HepG2 (cell line): ENCODE data around the gene DNAJC5. TPM values are rescaled to one million over a fixed set of nuclear protein-coding genes. Genes with fewer than 3 reads are reported as not detected.

Experiments used
- ATAC-seq: fragments of 200-7000 bp; cut with Tn5 transposase; 3 replicates; pipeline ENCODE4 v1.9.1; 2020; ENCODE audit warnings: mild to moderate bottlenecking, moderate library complexity
- BruUV-seq: library from RNA; stranded (reverse); fragments of 400-500 nt; replicated peaks from 2 replicates; lab custom pipeline; 2021; lab: Mats Ljungman, UMichigan
- CTCF ChIA-PET: fragments of 300-600 bp; formaldehyde crosslinking; extraction: SDS; loops from one replicate; lab custom pipeline; 2021; ENCODE audit warnings: low total read pairs, inconsistent platforms, low intra/inter-chr PET ratio; lab: Yijun Ruan, JAX
- POLR2A ChIA-PET: fragments of 350-600 bp; sonication (Branson Sonifier 250); formaldehyde crosslinking; loops from one replicate; lab custom pipeline; 2020; ENCODE audit warnings: antibody characterized with exemption, inconsistent platforms; lab: Yijun Ruan, JAX
- DNase-seq: peaks from one replicate; pipeline ENCODE4 v3.0.0-alpha.2; 2015; ENCODE audit warnings: low spot score
- FAIRE-seq: peaks from 3 replicates; lab custom pipeline; 2011; peaks lifted over from hg19 to GRCh38; lab: Jason Lieb, UNC
- H2AFZ ChIP-seq: one replicate; pipeline ENCODE4 v1.6.1; 2011; ENCODE audit warnings: low read length, inconsistent platforms
- H3K27ac ChIP-seq: fragments of 300-600 bp; 3 replicates; pipeline ENCODE4 v1.8.0; 2011; ENCODE audit warnings: mixed run types, mild to moderate bottlenecking, mixed read lengths, low read length, inconsistent platforms; ENCODE audit not compliant: insufficient read depth; ENCODE audit errors: extremely low read length
- H3K27me3 ChIP-seq, 2 experiments: fragments of 200-600 bp in 1 of 2; 2 replicates in 1 of 2; 3 replicates in 1 of 2; pipeline versions ENCODE4 v1.6.0 to v1.8.0; 2011; ENCODE audit warnings: low read length in 2 of 2, mild to moderate bottlenecking in 2 of 2, moderate library complexity in 2 of 2, inconsistent platforms in 1 of 2; ENCODE audit not compliant: insufficient read depth in 2 of 2, control insufficient read depth in 1 of 2
- H3K36me3 ChIP-seq, 2 experiments: fragments of 200-600 bp in 1 of 2; replicated peaks in 1 of 2; 2 replicates in 1 of 2; 3 replicates in 1 of 2; pipeline versions ENCODE4 v1.5.1 to v1.8.0; 2011; ENCODE audit warnings: low read length in 2 of 2, inconsistent platforms in 1 of 2; ENCODE audit not compliant: insufficient read depth in 2 of 2, control insufficient read depth in 1 of 2
- H3K4me1 ChIP-seq: 2 replicates; pipeline ENCODE4 v1.5.1; 2012; ENCODE audit warnings: low read length, inconsistent platforms; ENCODE audit not compliant: insufficient read depth
- H3K4me2 ChIP-seq: 2 replicates; pipeline ENCODE4 v1.6.0; 2011; ENCODE audit warnings: low read depth, low read length, inconsistent platforms
- H3K4me3 ChIP-seq, 3 experiments: fragments of 200-600 bp in 1 of 3; sonication (generic), shearing (Covaris generic) in 1 of 3; replicated peaks in 1 of 3; 2 replicates each; pipeline ENCODE4 v1.5.1; 2011 to 2016; ENCODE audit warnings: low read length in 3 of 3, inconsistent platforms in 2 of 3, low read depth in 2 of 3, mild to moderate bottlenecking in 2 of 3, control low read depth in 1 of 3, mixed read lengths in 1 of 3; ENCODE audit not compliant: insufficient read depth in 1 of 3
- H3K79me2 ChIP-seq: one replicate; pipeline ENCODE4 v1.6.1; 2011; ENCODE audit warnings: low read length, inconsistent platforms; ENCODE audit not compliant: insufficient read depth
- H3K9ac ChIP-seq: 2 replicates; pipeline ENCODE4 v1.6.0; 2011; ENCODE audit warnings: mild to moderate bottlenecking, low read depth, low read length, inconsistent platforms; ENCODE audit not compliant: insufficient read depth
- H3K9me3 ChIP-seq: 2 replicates; pipeline ENCODE4 v1.5.1; 2012; ENCODE audit warnings: mild to moderate bottlenecking, low read length
- H4K20me1 ChIP-seq: 2 replicates; pipeline ENCODE4 v1.6.0; 2011; ENCODE audit warnings: inconsistent platforms, mild to moderate bottlenecking, low read length, moderate library complexity; ENCODE audit not compliant: insufficient read depth
- AGO2 ChIP-seq: fragments of 200-400 bp; formaldehyde crosslinking; optimal IDR thresholded peaks from 2 replicates; pipeline ENCODE3; 2017; ENCODE audit warnings: mild to moderate bottlenecking, low read depth, low read length, moderate library complexity
- BCL6 ChIP-seq: IDR thresholded peaks from 2 replicates; pipeline ENCODE4 v1.6.1; 2016; ENCODE audit warnings: missing genetic modification reagents, missing compliant biosample characterization
- CHD4 ChIP-seq: fragments of 200-600 bp; sonication (generic); IDR thresholded peaks from 2 replicates; pipeline ENCODE4 v1.7.0; 2017; ENCODE audit warnings: mild to moderate bottlenecking, low read length, borderline replicate concordance
- FOXO1 ChIP-seq: sonication (generic); formaldehyde crosslinking; IDR thresholded peaks from 2 replicates; pipeline ENCODE4 v1.4.0; 2020; ENCODE audit warnings: missing genetic modification reagents
- MED8 ChIP-seq: sonication (generic); formaldehyde crosslinking; IDR thresholded peaks from 2 replicates; pipeline ENCODE4 v1.8.1; 2023; ENCODE audit warnings: mild to moderate bottlenecking, missing genetic modification reagents; ENCODE audit not compliant: insufficient replicate concordance
- MIER2 ChIP-seq: IDR thresholded peaks from 2 replicates; pipeline ENCODE4 v1.6.1; 2016; ENCODE audit warnings: missing biosample characterization, missing genetic modification reagents
- MYNN ChIP-seq: sonication (generic); formaldehyde crosslinking; IDR thresholded peaks from 2 replicates; pipeline ENCODE4 v1.4.0; 2020; ENCODE audit warnings: mild to moderate bottlenecking, low read depth, missing genetic modification reagents
- NFYC ChIP-seq: IDR thresholded peaks from 2 replicates; pipeline ENCODE4 v1.6.1; 2016; ENCODE audit warnings: missing genetic modification reagents, missing compliant biosample characterization
- RNF2 ChIP-seq: fragments of 450-650 bp; conservative IDR thresholded peaks from 2 replicates; pipeline ENCODE4 v1.6.1; 2016; ENCODE audit warnings: low read depth
- SALL2 ChIP-seq: sonication (generic); formaldehyde crosslinking; IDR thresholded peaks from 2 replicates; pipeline ENCODE4 v1.8.1; 2023; ENCODE audit warnings: mild to moderate bottlenecking, missing genetic modification reagents, inconsistent platforms
- ZNF563 ChIP-seq: sonication (generic); formaldehyde crosslinking; IDR thresholded peaks from 2 replicates; pipeline ENCODE4 v1.8.0; 2022; ENCODE audit warnings: mild to moderate bottlenecking, moderate library complexity, missing genetic modification reagents
- ZNF629 ChIP-seq: sonication (generic); formaldehyde crosslinking; conservative IDR thresholded peaks from 2 replicates; pipeline ENCODE4 v1.5.0; 2020; ENCODE audit warnings: missing genetic modification reagents
- ZNF790 ChIP-seq: sonication (generic); formaldehyde crosslinking; IDR thresholded peaks from 2 replicates; pipeline ENCODE4 v1.8.0; 2022; ENCODE audit warnings: missing genetic modification reagents, mild to moderate bottlenecking, borderline replicate concordance
- ZNF879 ChIP-seq: sonication (generic); formaldehyde crosslinking; IDR thresholded peaks from 2 replicates; pipeline ENCODE4 v1.8.1; 2023; ENCODE audit warnings: missing genetic modification reagents
- WGBS: methylation state at CpG from one replicate; pipeline ENCODE4 v1.1.6; 2017; ENCODE audit warnings: low lambda C conversion rate; 5-methylcytosine and 5-hydroxymethylcytosine counted together
- in situ Hi-C: cut with HindIII; loops from 2 replicates; pipeline ENCODE4 v1.10.0; 2017; ENCODE audit warnings: low pct_unique_long_range_greater_than_20kb; ENCODE audit not compliant: extremely low pct_ligation_motif_present
- intact Hi-C: fragments of 100-400 bp; cut with micrococcal nuclease; formaldehyde crosslinking; loops from one replicate; pipeline ENCODE4 v1.10.0; 2022; ENCODE audit not compliant: unreplicated experiment
- polyA plus RNA-seq, 8 experiments: library from polyadenylated mRNA; depleted of rRNA in 3 of 8; stranded (reverse) in 7 of 8; unstranded in 1 of 8; fragments of >200 nt; fragmentation: Illumina TruSeq in 4 of 8; extraction: Trizol in 4 of 8; gene quantifications; 2 replicates each; pipeline versions ENCODE4 v1.2.1 to v1.2.3, GENCODE V29; 2011 to 2016; ENCODE audit warnings: low read depth in 4 of 8, missing spikeins in 1 of 8, mixed read lengths in 1 of 8; ENCODE audit not compliant: insufficient read depth in 1 of 8
- total RNA-seq, 5 experiments: library from RNA; depleted of rRNA; stranded (reverse); fragments of >200 nt; fragmentation: Illumina TruSeq; extraction: Trizol; gene quantifications; 2 replicates each; pipeline ENCODE4 v1.2.3, GENCODE V29; 2016; ENCODE audit warnings: low read depth in 1 of 5
- TF ChIP-seq, protein P1 (sequence below): sonication (generic); formaldehyde crosslinking; IDR thresholded peaks from 2 replicates; pipeline ENCODE4 v1.8.0; 2022; ENCODE audit warnings: missing genetic modification reagents, low read depth, mild to moderate bottlenecking, borderline replicate concordance
- TF ChIP-seq, protein P2 (sequence below): sonication (generic); formaldehyde crosslinking; IDR thresholded peaks from 2 replicates; pipeline ENCODE4 v1.4.0; 2020; ENCODE audit warnings: mild to moderate bottlenecking, missing genetic modification reagents
- TF ChIP-seq, protein P3 (sequence below): sonication (generic); formaldehyde crosslinking; IDR thresholded peaks from 2 replicates; pipeline ENCODE4 v1.5.0; 2020; ENCODE audit warnings: missing genetic modification reagents
- TF ChIP-seq, protein P4 (sequence below): sonication (generic); formaldehyde crosslinking; IDR thresholded peaks from 2 replicates; pipeline ENCODE4 v1.4.0; 2020; ENCODE audit warnings: missing genetic modification reagents
- TF ChIP-seq, protein P5 (sequence below): sonication (generic); formaldehyde crosslinking; IDR thresholded peaks from 2 replicates; pipeline ENCODE4 v1.5.0; 2020; ENCODE audit warnings: mild to moderate bottlenecking, missing genetic modification reagents, moderate library complexity

DNAJC5 gene
- total and polyA plus RNA-seq, 2 of the 13 experiments (the other 11 are each of a cell fraction or from before 2014, with no cell fraction given) = 42.8 to 64.5 TPM

DNA sequence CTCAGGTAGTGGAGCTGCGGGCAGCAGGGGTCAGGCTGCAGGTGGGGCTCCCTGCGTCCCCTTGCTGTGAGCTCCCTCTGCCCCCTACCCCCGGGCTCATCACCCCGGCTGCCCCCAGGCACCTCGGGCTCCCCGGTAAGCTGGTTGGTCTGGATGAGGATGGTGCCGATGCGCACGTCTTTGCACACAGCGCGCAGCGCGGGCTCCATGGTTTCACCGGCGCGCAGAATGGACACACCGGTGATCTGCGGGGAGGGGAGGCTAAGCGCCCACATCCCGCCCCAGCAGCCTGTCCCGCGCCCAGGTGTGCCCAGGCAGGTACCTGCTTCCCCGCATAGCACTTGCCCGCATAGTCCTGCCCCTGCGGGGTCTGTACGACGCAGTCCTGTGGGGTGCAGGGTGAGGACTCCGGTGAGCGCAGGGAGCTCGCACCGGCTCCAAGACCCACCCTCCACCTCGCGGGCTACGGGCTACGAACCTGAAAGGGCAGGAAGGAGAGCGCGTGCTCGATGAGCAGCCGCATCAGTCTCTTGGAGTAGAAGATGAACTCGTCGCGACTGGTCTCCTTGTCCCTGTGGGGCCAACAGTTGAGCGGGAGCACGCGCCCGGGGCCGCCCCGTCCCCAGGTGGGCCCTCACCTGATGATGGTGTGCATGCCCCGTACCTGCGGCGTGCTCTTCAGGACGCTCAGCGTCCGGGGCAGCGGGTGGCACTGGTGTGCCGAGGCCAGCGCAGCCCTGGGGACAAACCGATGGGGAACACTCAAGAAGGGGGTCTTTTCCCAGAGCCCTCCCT is 45.7 kb downstream of the DNAJC5 start:
- no peak overlapping the region for H3K9ac ChIP-seq
- no peaks in the 10 kb centered on the region for H3K4me1 ChIP-seq
- FAIRE-seq (no peak), DNase-seq (no peak), ATAC-seq (peak; percentile 3; the same call in 2 of the 3 replicates)
- H3K9me3 ChIP-seq = no peaks in the 10 kb centered on the region
- H3K79me2 ChIP-seq = peaks cover 2% of the 10 kb centered on the region
- peaks cover 50 to 76% of the 10 kb centered on the region in 2 experiments for H3K36me3 ChIP-seq
- no peak overlapping the region for H3K27ac ChIP-seq
- ChIA-PET CTCF (no interaction called here), POLR2A (interaction anchor here (1.8 kb wide), 1 partner anchor 16 kb away, joined by 11 read pairs; the partner anchor contains the start of gene UCKL1)
- intact Hi-C loops (no loop called here), in situ Hi-C loops (no loop called here)
- no TSS peak for BruUV-seq
- peaks cover 24% of the 10 kb centered on the region; the same call in 1 of the 2 replicates for H4K20me1 ChIP-seq
- no peak overlapping the region for H3K4me3 ChIP-seq
- no peak overlapping the region for H2AFZ ChIP-seq
- WGBS = 97% methylated on average over 56 of the region's 58 CpGs
- H3K4me2 ChIP-seq = no peak overlapping the region
- H3K27me3 ChIP-seq = no peaks in the 10 kb centered on the region
- TF ChIP-seq ZNF563 (peak; percentile 3; the same call in 1 of the 2 replicates), AGO2 (peak; percentile 95), RNF2 (no peak), ZNF629 (CRISPR knock-in tag) (no peak), MIER2 (CRISPR knock-in tag) (no peak), ZNF790 (CRISPR knock-in tag) (no peak), MYNN (no peak), CHD4 (no peak), BCL6 (CRISPR knock-in tag) (no peak), SALL2 (no peak), MED8 (CRISPR knock-in tag) (no peak), ZNF879 (CRISPR knock-in tag) (no peak), FOXO1 (no peak), NFYC (CRISPR knock-in tag) (no peak)
- TF ChIP-seq, protein P1, sequence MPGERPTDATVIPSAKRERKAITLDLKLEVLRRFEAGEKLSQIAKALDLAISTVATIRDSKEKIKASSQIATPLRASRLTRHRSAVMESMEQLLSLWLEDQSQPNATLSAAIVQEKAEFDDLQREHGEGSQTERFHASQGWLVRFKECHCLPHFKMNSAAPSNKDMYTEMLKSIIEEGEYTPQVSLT (CRISPR knock-in tag) = no peak
- TF ChIP-seq, protein P2, sequence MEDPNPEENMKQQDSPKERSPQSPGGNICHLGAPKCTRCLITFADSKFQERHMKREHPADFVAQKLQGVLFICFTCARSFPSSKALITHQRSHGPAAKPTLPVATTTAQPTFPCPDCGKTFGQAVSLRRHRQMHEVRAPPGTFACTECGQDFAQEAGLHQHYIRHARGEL (CRISPR knock-in tag) = no peak
- TF ChIP-seq, protein P3, sequence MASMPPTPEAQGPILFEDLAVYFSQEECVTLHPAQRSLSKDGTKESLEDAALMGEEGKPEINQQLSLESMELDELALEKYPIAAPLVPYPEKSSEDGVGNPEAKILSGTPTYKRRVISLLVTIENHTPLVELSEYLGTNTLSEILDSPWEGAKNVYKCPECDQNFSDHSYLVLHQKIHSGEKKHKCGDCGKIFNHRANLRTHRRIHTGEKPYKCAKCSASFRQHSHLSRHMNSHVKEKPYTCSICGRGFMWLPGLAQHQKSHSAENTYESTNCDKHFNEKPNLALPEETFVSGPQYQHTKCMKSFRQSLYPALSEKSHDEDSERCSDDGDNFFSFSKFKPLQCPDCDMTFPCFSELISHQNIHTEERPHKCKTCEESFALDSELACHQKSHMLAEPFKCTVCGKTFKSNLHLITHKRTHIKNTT = no peak
- TF ChIP-seq, protein P4, sequence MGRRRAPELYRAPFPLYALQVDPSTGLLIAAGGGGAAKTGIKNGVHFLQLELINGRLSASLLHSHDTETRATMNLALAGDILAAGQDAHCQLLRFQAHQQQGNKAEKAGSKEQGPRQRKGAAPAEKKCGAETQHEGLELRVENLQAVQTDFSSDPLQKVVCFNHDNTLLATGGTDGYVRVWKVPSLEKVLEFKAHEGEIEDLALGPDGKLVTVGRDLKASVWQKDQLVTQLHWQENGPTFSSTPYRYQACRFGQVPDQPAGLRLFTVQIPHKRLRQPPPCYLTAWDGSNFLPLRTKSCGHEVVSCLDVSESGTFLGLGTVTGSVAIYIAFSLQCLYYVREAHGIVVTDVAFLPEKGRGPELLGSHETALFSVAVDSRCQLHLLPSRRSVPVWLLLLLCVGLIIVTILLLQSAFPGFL (CRISPR knock-in tag) = no peak
- TF ChIP-seq, protein P5, sequence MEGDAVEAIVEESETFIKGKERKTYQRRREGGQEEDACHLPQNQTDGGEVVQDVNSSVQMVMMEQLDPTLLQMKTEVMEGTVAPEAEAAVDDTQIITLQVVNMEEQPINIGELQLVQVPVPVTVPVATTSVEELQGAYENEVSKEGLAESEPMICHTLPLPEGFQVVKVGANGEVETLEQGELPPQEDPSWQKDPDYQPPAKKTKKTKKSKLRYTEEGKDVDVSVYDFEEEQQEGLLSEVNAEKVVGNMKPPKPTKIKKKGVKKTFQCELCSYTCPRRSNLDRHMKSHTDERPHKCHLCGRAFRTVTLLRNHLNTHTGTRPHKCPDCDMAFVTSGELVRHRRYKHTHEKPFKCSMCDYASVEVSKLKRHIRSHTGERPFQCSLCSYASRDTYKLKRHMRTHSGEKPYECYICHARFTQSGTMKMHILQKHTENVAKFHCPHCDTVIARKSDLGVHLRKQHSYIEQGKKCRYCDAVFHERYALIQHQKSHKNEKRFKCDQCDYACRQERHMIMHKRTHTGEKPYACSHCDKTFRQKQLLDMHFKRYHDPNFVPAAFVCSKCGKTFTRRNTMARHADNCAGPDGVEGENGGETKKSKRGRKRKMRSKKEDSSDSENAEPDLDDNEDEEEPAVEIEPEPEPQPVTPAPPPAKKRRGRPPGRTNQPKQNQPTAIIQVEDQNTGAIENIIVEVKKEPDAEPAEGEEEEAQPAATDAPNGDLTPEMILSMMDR (CRISPR knock-in tag) = no peak
